Fibroblast of lung (primary cell): ENCODE data around the gene RAPGEF5.

Experiments used
- EZH2 ChIP-seq: IDR thresholded peaks from 2 replicates; pipeline ENCODE4 v1.5.1; 2012; ENCODE audit warnings: low read length, control low read depth, mild to moderate bottlenecking; ENCODE audit errors: missing control alignments
- TF ChIP-seq, protein P1 (sequence below), 2 donors: IDR thresholded peaks in 1 of 2; conservative IDR thresholded peaks in 1 of 2; 1 replicate in 1 of 2; 2 replicates in 1 of 2; pipeline ENCODE4 v1.5.1; 2011 to 2012; ENCODE audit warnings: low read length in 2 of 2, control low read depth in 1 of 2, inconsistent platforms in 1 of 2, low read depth in 1 of 2, mild to moderate bottlenecking in 1 of 2

- TF ChIP-seq, protein P1, sequence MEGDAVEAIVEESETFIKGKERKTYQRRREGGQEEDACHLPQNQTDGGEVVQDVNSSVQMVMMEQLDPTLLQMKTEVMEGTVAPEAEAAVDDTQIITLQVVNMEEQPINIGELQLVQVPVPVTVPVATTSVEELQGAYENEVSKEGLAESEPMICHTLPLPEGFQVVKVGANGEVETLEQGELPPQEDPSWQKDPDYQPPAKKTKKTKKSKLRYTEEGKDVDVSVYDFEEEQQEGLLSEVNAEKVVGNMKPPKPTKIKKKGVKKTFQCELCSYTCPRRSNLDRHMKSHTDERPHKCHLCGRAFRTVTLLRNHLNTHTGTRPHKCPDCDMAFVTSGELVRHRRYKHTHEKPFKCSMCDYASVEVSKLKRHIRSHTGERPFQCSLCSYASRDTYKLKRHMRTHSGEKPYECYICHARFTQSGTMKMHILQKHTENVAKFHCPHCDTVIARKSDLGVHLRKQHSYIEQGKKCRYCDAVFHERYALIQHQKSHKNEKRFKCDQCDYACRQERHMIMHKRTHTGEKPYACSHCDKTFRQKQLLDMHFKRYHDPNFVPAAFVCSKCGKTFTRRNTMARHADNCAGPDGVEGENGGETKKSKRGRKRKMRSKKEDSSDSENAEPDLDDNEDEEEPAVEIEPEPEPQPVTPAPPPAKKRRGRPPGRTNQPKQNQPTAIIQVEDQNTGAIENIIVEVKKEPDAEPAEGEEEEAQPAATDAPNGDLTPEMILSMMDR (conservative IDR thresholded peaks at IDR 0.05 in 1 of 2, IDR thresholded peaks at IDR 0.05 in 1 of 2; ENCODE audit: low read depth in 1 of 2, low read length in 2 of 2), result no peak
- TF ChIP-seq EZH2, result no peak
Measured at GRCh38 chr7:22184549-22185199, 172.3 kb downstream of the RAPGEF5 start.
